ENCODE measurements around the gene ATP7B.
"Not testable (repeated sequence)": the region's sequence is repeated elsewhere in the genome, so short reads cannot be mapped to it uniquely, and the experiment has no call there.

ATP7B gene

DNA sequence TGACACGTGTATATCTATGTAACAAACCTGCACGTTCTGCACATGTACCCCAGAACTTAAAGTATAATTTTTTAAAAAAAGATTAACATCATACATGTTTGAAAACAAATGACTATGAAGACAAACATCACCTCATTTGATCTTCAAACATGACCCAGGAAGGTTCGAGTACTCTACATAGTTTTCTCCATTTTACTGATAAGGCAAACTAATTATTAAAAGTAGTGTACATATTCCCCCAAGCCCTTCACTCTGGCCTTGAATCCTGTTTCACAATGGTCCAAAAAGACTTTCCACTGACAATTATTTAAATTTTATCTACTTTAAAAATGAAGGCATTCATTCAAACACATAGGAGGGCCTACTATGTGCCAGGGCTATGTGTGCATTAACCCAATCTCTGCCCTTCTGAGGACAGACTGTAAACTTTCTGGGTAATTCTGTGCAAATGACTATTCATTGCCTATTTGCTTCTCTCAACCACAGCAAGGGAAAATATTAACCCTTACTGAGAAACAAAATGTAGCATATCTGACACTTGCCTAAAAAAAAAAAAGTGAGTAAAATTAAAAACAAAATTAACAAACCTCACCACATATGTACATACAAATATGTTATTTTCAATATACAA, 22.1 kb downstream of the ATP7B start:
- H3K4me3 ChIP-seq (ENCODE audit: low read length) = no peak overlapping the region

DNA sequence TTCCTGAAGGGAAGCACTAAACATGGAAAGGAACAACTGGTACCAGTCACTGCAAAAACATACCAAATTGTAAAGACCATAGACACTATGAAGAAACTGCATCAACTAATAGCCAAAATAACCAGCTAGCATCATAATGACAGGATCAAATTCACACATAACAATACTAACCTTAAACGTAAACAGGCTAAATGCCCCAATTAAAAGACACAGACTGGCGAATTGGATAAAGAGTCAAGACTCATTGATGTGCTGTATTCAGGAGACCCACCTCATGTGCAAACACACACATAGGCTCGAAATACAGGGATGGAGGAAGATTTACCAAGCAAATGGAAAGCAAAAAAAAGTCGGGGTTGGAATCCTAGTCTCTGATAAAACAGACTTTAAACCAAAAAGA, 26.3 kb downstream of the ATP7B start:
- not testable (repeated sequence) for DNase-seq (ENCODE audit: low read depth, low spot score); H3K4me3 ChIP-seq (ENCODE audit: low read length)

More for the DNA sequence above, 22.1 kb downstream of the ATP7B start:
- DNase-seq (ENCODE audit: low read depth, low spot score) = no peak

DNA sequence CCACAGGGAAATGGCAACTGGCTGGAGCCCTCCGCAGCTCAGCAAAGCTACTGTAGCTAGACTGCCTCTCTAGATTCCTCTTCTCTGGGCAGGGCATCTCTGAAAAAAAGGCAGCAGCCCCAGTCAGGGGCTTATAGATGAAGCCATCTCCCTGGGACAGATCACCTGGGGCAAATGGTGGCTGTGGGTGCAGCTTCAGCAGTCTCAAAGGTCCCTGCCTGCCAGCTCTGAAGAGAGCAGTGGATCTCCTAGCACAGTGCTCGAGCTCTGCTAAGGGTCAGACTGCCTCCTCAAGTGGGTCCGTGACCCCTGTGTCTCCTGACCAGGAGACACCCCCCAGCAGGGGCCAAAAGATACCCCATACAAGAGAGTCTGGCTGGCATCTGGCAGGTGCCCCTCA, 28.0 kb downstream of the ATP7B start:
- not testable (repeated sequence) for DNase-seq (ENCODE audit: low read depth, low spot score); H3K4me3 ChIP-seq (ENCODE audit: low read length)

DNA sequence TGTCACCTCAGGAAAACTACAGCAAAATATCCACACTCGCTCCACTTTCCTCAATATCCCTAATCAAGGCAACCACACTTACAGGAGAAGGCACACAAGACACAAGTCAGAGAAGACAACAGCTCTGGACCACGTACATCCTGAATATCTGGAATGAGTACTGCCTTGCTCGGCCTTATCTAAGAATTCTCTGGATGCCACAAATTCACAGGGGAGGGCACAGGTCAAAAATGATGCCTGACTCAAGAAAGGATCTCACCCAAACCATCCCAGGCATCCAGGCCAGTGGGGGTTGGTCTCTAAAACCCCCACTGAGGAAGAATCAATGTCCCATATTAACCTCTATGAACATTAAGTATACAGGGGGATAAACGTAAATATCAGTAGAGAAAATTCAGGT, 29.9 kb downstream of the ATP7B start:
- DNase-seq (ENCODE audit: low read depth, low spot score) = no peak
- no peak overlapping the region for H3K4me3 ChIP-seq (ENCODE audit: low read length)

DNA sequence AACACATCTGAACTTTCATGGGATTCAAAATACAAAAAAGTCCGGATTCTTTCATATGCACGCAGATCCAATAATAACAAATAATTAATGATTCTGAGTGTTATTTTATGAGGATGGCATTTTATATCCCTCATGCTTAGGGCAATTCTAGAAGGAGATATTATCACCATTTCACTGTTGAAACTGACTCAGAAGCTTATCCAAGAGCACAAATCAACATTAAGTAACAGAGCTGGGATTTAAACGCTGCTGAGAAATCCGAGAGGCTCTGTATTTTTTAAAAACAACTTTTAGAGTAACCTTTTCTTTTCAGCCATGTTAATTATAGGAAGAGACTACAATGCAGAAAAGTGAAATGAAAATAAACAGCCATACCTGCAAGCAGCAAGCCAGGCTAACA, 30.3 kb downstream of the ATP7B start:
- no peak for DNase-seq (ENCODE audit: low read depth, low spot score)
- H3K4me3 ChIP-seq (ENCODE audit: low read length) = no peak overlapping the region

DNA sequence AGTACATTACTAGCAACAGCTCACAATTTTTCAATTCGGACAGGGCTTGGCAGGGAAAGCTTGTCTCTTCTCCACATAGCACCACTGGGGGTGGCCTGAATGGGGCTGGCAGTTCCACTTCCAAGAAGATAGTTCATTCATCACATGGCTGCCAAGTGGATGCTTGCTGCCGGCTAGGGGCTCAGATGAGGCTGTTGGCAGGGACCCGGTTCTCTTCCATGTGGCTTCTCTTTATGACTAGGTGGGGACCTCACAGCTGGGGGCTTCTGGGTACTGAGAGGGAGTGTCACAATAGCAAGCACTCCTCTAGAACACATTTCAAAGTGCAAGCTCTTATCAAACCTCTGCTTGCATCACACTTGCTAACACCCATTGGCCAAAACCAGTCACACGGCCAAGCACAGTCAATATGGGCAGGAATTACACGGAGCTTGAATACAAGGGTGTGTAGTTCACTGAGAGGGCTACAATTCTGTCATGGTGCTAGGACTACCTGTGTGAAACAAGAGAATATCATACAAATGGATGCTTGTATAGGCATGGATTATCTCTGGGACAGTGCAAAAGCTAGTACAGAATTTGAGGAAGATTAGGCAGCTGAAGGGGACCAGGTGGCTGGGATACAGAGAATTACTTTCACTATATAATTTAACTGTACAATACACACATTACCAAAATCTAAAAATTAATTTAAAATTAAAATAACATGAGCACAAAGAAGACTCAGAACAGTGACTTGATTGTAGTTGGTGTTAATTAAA, 32.3 kb downstream of the ATP7B start:
- no peak for DNase-seq (ENCODE audit: low read depth, low spot score)
- no peak overlapping the region for H3K4me3 ChIP-seq (ENCODE audit: low read length)

DNA sequence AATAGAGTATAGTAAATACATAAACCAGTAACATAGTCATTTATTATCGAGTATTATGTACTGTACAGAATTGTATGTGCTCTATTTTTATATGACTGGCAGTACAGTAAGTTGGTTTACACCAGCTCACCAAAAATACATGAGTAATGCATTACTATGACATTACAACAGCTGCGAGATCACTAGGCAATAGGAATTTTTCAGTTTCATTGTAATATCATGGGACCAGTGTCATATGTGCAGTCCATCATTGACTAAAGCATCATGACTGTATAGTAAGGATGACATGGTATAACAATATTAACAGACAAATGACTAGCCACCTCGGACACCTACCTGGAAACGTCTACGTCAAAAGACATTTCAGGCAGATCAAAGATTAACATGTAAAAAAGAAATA, 33.6 kb downstream of the ATP7B start:
- H3K4me3 ChIP-seq (ENCODE audit: low read length) = no peak overlapping the region
- DNase-seq (ENCODE audit: low read depth, low spot score) = no peak

DNA sequence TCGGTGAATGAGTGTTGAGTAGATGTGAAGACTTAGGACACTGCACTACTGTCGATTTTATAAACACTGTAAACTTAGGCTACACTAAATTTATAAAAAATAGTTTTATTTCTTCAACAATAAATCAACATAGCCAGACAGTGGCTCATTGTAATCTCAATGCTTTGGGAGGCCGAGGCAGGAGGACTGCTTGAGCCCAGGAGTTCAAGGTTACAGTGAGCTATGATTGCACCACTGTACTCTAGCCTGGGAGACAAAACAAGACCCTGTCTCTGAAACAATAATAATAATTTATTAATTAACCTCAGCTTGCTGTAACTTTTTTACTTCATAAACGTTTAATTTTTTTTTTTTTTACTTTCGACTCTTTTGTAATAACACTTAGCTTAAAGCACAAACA, 34.4 kb downstream of the ATP7B start:
- no peak for DNase-seq (ENCODE audit: low read depth, low spot score)
- H3K4me3 ChIP-seq (ENCODE audit: low read length) = no peak overlapping the region

DNA sequence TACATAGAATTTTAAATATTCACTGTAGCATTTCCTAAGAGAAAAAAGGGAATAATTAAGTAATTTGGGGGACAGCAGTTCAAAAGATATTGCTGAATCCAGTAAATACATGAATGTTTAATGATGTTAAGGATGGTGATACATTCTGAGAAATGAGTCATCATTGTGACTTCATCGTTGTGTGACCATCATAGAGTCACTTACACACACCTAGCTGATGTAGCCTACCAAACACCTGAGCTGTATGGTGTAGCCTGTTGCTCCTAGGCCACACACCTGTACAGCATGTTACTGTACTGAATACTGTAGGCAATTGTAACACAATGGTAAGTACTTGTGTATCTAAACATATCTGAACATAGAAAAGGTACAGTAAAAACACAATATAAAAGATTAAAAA, 34.8 kb downstream of the ATP7B start:
- no peak overlapping the region for H3K4me3 ChIP-seq (ENCODE audit: low read length)
- no peak for DNase-seq (ENCODE audit: low read depth, low spot score)

DNA sequence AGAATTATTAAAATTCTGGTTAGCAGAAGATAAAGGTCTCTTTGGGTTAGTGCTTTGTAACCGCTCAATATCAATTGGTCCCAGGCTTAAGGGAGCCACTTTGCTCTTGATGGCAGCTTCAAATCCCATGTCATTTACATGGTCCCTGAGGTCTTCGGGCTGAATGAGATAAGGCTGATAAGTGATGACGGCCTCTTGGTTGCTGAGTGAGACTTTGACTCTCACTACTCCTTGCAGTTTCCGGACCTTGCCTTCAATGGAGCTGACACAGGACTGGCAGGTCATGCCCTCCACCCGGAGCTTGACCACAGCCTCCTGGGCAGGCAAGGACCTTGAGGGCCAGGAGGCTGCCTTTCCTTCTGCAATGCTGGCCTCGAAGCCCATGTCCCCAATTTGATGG, 36.8 kb downstream of the ATP7B start:
- DNase-seq (ENCODE audit: low read depth, low spot score) = no peak
- H3K4me3 ChIP-seq (ENCODE audit: low read length) = no peak overlapping the region

DNA sequence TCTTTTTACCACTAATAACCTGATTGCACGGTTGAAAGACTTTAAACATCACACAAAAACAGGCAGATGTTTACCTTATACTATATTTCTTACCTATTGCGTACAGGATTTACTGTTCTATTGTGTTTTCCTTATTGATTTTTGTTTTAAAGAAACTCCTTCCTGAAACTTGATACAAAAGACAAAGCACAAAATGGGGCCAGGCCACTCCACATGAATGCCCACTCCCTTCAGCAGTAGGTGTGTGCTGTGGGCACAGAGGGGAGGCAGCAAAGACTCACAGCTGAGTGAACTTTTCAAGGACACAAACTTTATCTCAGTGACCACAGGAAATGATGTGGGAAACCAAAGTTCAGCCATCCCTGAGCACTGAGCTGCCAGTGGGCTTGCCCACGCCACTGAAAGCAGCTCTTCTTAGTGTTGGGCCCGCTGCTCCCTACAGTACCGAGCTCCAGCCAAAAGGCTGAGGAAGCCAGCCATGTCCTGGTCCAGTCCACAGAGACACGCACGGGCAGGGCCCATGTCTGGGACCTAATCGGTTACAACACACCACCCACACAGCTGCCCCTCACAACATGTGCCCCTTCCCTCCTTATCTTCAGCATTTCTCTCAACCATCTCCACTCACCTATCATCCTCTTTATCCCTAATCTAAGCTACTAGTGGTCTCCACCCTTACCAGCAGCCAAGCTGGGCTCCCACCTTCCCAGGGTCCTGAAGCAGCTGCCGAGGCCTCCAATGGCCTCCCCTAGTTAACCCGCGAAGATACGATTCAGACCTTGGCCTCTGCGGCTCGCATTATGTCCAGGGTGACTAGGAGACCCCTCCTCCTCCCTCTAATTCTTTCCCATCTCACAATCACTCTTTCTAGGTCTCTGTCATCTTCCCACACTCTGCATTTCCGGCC, 39.5 kb downstream of the ATP7B start:
- DNase-seq (ENCODE audit: low read depth, low spot score) = no peak
- no peak overlapping the region for H3K4me3 ChIP-seq (ENCODE audit: low read length)

DNA sequence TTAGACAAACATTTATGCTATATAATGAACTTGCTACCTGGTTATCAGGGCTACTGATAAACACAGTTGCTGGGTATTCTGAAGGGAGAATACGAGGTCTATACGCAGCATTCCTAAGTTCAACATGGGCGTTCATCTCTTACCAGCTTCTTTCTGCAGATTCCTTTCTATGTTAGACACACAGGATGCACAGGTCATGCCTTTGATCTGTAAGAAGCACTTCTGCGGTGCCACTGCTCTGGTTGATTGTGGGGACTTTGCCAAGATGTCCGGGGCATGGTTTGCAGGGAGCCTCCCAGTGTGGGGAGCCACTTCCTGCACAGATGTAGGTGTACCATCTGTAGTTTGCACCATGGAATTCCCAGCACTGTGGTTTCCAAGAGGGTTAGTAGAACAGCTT, 40.9 kb downstream of the ATP7B start:
- H3K4me3 ChIP-seq (ENCODE audit: low read length) = no peak overlapping the region
- DNase-seq (ENCODE audit: low read depth, low spot score) = peak; percentile 77

DNA sequence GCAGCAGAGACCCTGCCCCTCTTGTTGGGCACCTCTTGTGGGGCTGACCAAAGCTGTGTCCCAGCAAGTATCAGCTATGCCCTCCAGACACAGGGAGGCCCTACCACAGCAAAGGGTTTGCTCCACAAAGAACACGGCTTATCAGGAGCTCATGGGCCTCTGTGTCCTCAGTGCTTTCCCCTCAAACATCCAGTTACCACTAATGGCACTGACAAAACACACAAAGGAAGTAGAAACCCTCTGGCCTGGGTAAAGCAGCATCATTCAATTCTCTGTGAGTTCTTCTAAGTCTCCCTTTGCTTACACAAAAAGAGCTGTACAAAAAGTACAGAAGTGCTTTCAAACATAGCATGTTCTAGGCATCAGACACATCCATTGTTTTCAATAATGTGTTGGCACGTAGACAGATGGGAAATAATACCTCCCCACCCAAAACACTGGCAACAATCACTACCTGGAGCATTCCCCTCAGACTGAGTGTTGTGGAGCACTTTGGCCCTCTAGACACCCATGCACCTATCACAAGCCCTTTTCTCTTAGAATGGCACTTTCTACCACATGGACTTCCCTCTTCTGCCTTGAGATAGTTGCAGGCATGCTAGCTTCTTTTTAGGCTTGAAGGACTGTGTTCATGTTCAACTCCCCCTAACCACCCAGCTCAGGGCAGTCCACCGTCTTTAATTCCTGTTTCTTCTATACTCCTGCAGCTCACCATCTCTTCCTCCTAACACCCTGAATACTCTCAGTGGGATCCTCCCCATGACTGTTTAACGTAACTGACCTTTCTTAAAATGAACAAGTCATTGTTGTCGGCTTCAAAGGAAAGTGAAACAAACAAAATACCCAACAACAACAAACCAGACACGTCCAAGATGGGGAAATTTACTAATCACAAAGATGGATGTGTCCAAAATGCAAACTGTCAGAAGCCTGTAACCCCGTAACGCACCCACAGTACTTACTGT, 43.5 kb downstream of the ATP7B start:
- DNase-seq (ENCODE audit: low read depth, low spot score) = no peak
- no peak overlapping the region for H3K4me3 ChIP-seq (ENCODE audit: low read length)

DNA sequence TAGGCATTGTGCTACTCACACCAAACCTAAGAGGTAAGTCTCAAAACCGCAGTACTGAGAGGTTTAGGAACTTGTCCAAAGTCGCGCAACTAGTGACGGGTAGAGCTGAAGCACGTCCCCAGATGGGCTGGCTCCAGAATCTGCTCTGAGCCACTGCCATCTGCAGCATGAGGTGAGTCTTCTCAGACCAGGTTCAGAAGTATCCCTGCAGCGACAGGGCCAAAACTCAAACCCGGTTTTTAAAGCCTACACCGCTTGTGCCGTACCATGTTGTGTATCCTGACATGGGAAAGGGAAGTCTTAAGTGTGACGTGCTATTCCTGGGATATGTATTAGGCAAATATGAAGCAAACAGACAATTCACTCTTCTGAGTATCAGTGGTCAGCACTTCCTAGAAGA, 45.1 kb downstream of the ATP7B start:
- no peak overlapping the region for H3K4me3 ChIP-seq (ENCODE audit: low read length)
- no peak for DNase-seq (ENCODE audit: low read depth, low spot score)

DNA sequence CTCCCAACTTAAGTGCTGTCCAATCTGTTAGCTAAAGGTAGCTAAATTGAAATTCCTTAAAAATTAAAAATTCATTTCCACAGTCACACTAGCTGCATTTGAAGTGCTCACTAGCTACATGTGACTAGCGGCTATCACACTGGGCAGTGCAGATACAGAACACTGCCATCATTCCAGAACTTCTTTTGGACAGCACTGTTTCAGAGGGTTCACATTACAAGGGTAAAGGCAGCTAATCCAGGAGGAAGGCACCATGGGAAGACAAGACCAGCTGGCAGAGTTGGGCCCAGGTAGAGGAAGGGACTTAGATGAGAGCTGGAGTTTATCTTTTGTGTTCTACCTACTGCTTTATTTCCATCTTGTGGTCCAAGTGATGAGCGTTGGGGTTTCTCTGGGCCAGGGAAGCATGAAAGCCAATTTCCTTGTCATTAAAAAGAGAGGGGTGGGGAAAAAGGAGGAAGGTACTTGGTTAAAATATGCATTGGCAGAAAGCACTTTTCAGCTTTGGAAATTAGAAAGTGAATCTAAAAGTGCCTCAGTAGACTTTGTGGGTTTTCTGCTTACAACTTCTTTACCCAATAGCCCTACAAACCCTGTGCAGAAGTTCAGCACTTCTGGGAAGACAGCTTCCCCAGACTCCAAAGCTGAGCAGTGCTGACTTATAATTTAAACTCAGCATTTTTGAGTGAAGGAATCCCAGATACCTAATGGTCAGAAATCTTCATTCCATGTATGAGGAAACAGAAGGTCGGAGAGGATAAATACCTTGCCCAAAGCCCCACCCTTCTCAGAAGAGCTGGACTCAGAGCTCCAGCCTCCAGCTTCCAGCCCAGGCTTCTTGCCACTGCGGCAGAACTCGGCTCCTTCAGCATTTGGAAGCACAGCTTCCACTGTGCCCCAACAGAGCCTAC, 49.5 kb downstream of the ATP7B start:
- no peak for DNase-seq (ENCODE audit: low read depth, low spot score)
- H3K4me3 ChIP-seq (ENCODE audit: low read length) = no peak overlapping the region

DNA sequence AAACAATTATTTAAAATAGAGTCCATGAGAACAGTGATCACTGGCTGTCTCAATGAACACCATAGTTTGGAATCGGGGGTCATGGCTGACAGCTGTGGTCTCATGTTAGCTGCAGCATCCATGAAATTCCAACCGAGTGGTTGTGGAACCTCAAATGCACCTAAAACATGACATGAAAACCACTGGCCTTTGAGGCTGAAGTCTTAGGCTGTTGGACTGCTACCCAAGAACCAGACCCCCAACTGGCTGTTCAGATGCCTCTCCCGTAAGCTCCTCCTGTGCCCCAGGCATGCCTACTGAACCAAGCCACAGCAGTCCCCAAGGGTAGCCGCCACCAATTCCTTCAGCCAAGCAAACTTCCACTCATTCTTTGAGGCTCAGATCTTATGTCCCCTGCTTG, 50.5 kb downstream of the ATP7B start:
- no peak overlapping the region for H3K4me3 ChIP-seq (ENCODE audit: low read length)
- DNase-seq (ENCODE audit: low read depth, low spot score) = no peak

DNA sequence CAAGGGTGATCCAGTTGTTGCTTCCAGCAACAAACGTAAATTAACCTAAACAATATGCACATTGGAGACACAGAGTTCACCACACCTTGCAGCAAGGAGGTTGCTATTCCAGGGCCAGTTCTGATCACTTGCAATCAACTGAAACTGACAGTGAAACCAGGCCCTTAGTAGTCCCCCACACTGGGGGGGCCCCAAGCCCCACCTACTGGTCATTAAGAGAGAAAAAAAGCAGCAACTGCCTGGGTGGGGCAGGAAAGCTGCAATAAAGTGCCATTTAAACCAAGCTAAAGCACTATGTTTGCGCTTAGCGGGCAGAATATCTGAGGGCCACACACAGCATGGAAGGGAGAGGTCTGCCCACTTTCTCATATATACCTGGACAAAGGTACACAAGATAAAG, 51.5 kb downstream of the ATP7B start:
- no peak for DNase-seq (ENCODE audit: low read depth, low spot score)
- H3K4me3 ChIP-seq (ENCODE audit: low read length) = no peak overlapping the region

DNA sequence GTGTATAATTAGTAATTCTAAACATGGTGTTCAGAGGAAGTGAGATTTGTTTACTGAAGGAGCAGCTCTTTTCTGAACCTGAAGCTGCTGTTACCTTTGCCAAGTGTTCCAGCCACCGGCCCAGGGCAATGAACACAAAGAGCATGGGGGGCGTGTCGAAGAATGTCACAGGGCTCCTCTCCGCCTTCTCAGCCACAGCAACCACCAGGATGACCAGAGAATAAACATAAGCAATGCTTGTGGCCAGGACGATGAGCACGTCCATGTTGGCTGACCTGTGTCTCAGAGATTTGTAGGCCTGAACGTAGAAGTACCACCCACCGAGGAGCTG, 53.1 kb downstream of the ATP7B start:
- no peak overlapping the region for H3K4me3 ChIP-seq (ENCODE audit: low read length)
- no peak for DNase-seq (ENCODE audit: low read depth, low spot score)

Measured in Jurkat, Clone E6-1 (cell line).